ENCODE data around the gene LPP. TPM values are rescaled to one million over a fixed set of nuclear protein-coding genes. Genes with fewer than 3 reads are reported as not detected.

Gene LPP
- total and polyA plus RNA-seq, 2 of the 13 experiments (the other 11 are each of a cell fraction or from before 2014, with no cell fraction given), result 19.2 to 29.9 TPM

- TF ChIP-seq ZNF646 (CRISPR knock-in tag; IDR thresholded peaks at IDR 0.05) (peak; percentile 83), XRCC5 (optimal IDR thresholded peaks at IDR 0.05; ENCODE audit: low read length) (peak; percentile 60), SOX13 (IDR thresholded peaks at IDR 0.05) (no peak), SOX13 (CRISPR knock-in tag; conservative IDR thresholded peaks at IDR 0.05 in 1 of 2, IDR thresholded peaks at IDR 0.05 in 1 of 2) (peak in 1 of 2 experiments; percentile 65; a peak in 1 of 4 replicates), THAP8 (CRISPR knock-in tag; IDR thresholded peaks at IDR 0.05; ENCODE audit: borderline replicate concordance) (no peak), ZNF160 (CRISPR knock-in tag; IDR thresholded peaks at IDR 0.05) (no peak), TBL1XR1 (IDR thresholded peaks at IDR 0.05; ENCODE audit: borderline replicate concordance, low read length, partially characterized antibody) (no peak), RARA (CRISPR knock-in tag; IDR thresholded peaks at IDR 0.05) (peak; percentile 58; the same call in 1 of the 2 replicates), FOXM1 (CRISPR knock-in tag; IDR thresholded peaks at IDR 0.05) (no peak), ZNF451 (CRISPR knock-in tag; IDR thresholded peaks at IDR 0.05) (no peak), ARNT2 (CRISPR knock-in tag; IDR thresholded peaks at IDR 0.05; ENCODE audit: low read depth) (no peak), SALL1 (CRISPR knock-in tag; IDR thresholded peaks at IDR 0.05) (peak; percentile 81), ZGPAT (CRISPR knock-in tag; IDR thresholded peaks at IDR 0.05) (0 out of 2 replicates have a peak, but pooled peaks have one; percentile 35), MED1 (CRISPR knock-in tag; IDR thresholded peaks at IDR 0.05) (peak; percentile 48; the same call in 1 of the 2 replicates), PPARG (CRISPR knock-in tag; conservative IDR thresholded peaks at IDR 0.05) (peak; percentile 65; the same call in 1 of the 2 replicates), HMG20B (CRISPR knock-in tag; conservative IDR thresholded peaks at IDR 0.05) (peak; percentile 78), TEAD2 (CRISPR knock-in tag; IDR thresholded peaks at IDR 0.05) (no peak), ARID5B (CRISPR knock-in tag; IDR thresholded peaks at IDR 0.05) (peak; percentile 75), KMT2A (CRISPR knock-in tag; IDR thresholded peaks at IDR 0.05) (peak; percentile 41; the same call in 1 of the 2 replicates)
Measured at GRCh38 chr3:188205992-188206416, 52.0 kb downstream of the LPP start (continued).
